Measurements from ENCODE around the gene TMEM184C. TPM values are rescaled to one million over a fixed set of nuclear protein-coding genes. Genes with fewer than 3 reads are reported as not detected.
A peak's percentile ranks its signal among the peaks of the same experiment; 100 is the strongest.

The TMEM184C gene
- polyA plus RNA-seq, 4 donors, result 4.6 to 29.0 (median 10.4) TPM

GRCh38 chr4:147678106-147678505, 60.9 kb downstream of the TMEM184C start:
- FAIRE-seq (no peak), DNase-seq (no peak)
- no peak overlapping the region for H3K4me3 ChIP-seq (ENCODE audit: low read depth in 1 of 3, low read length in 3 of 3)
- no peaks in the 10 kb centered on the region for H3K27me3 ChIP-seq (ENCODE audit: control insufficient read depth in 3 of 3, insufficient read depth in 3 of 3, low read length in 3 of 3)
- 76 to 83% (median 80%) methylated on average over 5 of the region's 5 CpGs for WGBS, 3 donors
- H3K27ac ChIP-seq (ENCODE audit: low read depth in 1 of 3, low read length in 2 of 3), result no peak overlapping the region
- H3K4me1 ChIP-seq (ENCODE audit: control insufficient read depth in 3 of 3, insufficient read depth in 2 of 3, low read depth in 1 of 3, low read length in 2 of 3), result peaks cover 0 to 4% (median 0%) of the 10 kb centered on the region in 3 donors
- no peaks in the 10 kb centered on the region for H3K9me3 ChIP-seq (ENCODE audit: control insufficient read depth in 2 of 2, insufficient read depth in 1 of 2, low read depth in 1 of 2, low read length in 1 of 2)
- H3K36me3 ChIP-seq (ENCODE audit: control insufficient read depth in 3 of 3, insufficient read depth in 2 of 3, low read depth in 1 of 3, low read length in 3 of 3), result peaks cover 0 to 17% (median 2%) of the 10 kb centered on the region in 3 donors

- Histone ChIP-seq H3K27me3 (ENCODE audit: control insufficient read depth in 3 of 3, insufficient read depth in 3 of 3, low read length in 3 of 3) (no peaks in the 10 kb centered on the region), H3K4me1 (ENCODE audit: control insufficient read depth in 3 of 3, insufficient read depth in 2 of 3, low read depth in 1 of 3, low read length in 2 of 3) (peaks cover 0 to 4% (median 0%) of the 10 kb centered on the region in 3 donors), H3K27ac (ENCODE audit: low read depth in 1 of 3, low read length in 2 of 3) (no peak overlapping the region), H3K9me3 (ENCODE audit: control insufficient read depth in 2 of 2, insufficient read depth in 1 of 2, low read depth in 1 of 2, low read length in 1 of 2) (no peaks in the 10 kb centered on the region), H3K36me3 (ENCODE audit: control insufficient read depth in 3 of 3, insufficient read depth in 2 of 3, low read depth in 1 of 3, low read length in 3 of 3) (peaks cover 0 to 17% (median 2%) of the 10 kb centered on the region in 3 donors), H3K4me3 (ENCODE audit: low read depth in 1 of 3, low read length in 3 of 3) (no peak overlapping the region)
- FAIRE-seq, result no peak
- peak in 1 of 2 donors; percentile 3 for DNase-seq
- 95 to 98% (median 96%) methylated on average over 12 of the region's 12 CpGs for WGBS, 3 donors
Measured at GRCh38 chr4:147678796-147679549, 61.8 kb downstream of the TMEM184C start.

- Histone ChIP-seq H3K4me1 (ENCODE audit: control insufficient read depth in 3 of 3, insufficient read depth in 2 of 3, low read depth in 1 of 3, low read length in 2 of 3) (peaks cover 0 to 11% (median 0%) of the 10 kb centered on the region in 3 donors), H3K9me3 (ENCODE audit: control insufficient read depth in 2 of 2, insufficient read depth in 1 of 2, low read depth in 1 of 2, low read length in 1 of 2) (no peaks in the 10 kb centered on the region), H3K27ac (ENCODE audit: low read depth in 1 of 3, low read length in 2 of 3) (peak overlapping the region in 1 of 3 donors; percentile 86), H3K27me3 (ENCODE audit: control insufficient read depth in 3 of 3, insufficient read depth in 3 of 3, low read length in 3 of 3) (no peaks in the 10 kb centered on the region), H3K4me3 (ENCODE audit: low read depth in 1 of 3, low read length in 3 of 3) (peak overlapping the region in 2 of 3 donors; percentile 11 to 79), H3K36me3 (ENCODE audit: control insufficient read depth in 3 of 3, insufficient read depth in 2 of 3, low read depth in 1 of 3, low read length in 3 of 3) (peaks cover 0 to 14% (median 2%) of the 10 kb centered on the region in 3 donors)
- WGBS, 3 donors, result 55 to 60% (median 58%) methylated on average over 3 of the region's 3 CpGs
- DNase-seq, result peak in 1 of 2 donors; percentile 13
- no peak for FAIRE-seq
Measured at GRCh38 chr4:147682755-147683154, 65.6 kb downstream of the TMEM184C start.

- Histone ChIP-seq H3K4me3 (ENCODE audit: low read depth in 1 of 3, low read length in 3 of 3) (peak overlapping the region; percentile 57 to 79 (median 71)), H3K27me3 (ENCODE audit: control insufficient read depth in 3 of 3, insufficient read depth in 3 of 3, low read length in 3 of 3) (no peaks in the 10 kb centered on the region), H3K27ac (ENCODE audit: low read depth in 1 of 3, low read length in 2 of 3) (peak overlapping the region in 2 of 3 donors; percentile 86 to 98), H3K4me1 (ENCODE audit: control insufficient read depth in 3 of 3, insufficient read depth in 2 of 3, low read depth in 1 of 3, low read length in 2 of 3) (peaks cover 0 to 11% (median 0%) of the 10 kb centered on the region in 3 donors), H3K9me3 (ENCODE audit: control insufficient read depth in 2 of 2, insufficient read depth in 1 of 2, low read depth in 1 of 2, low read length in 1 of 2) (no peaks in the 10 kb centered on the region), H3K36me3 (ENCODE audit: control insufficient read depth in 3 of 3, insufficient read depth in 2 of 3, low read depth in 1 of 3, low read length in 3 of 3) (peaks cover 0 to 14% (median 2%) of the 10 kb centered on the region in 3 donors)
- FAIRE-seq, result no peak
- peak; percentile 15 to 54 for DNase-seq
- WGBS, 3 donors, result 1 to 2% (median 2%) methylated on average over 10 of the region's 10 CpGs
Measured at GRCh38 chr4:147683188-147683591, 66.0 kb downstream of the TMEM184C start.

GRCh38 chr4:147683717-147684700, 66.8 kb downstream of the TMEM184C start, which contains the start of gene PRMT9:
TSS of gene PRMT9 (minus strand) at chr4:147684163. CDS start at chr4:147683987, 176 bp downstream.
- peak within 1 kb of the TSS; percentile 27 to 98 (median 86) for H3K27ac ChIP-seq (ENCODE audit: low read depth in 1 of 3, low read length in 2 of 3)
- FAIRE-seq (no peak), DNase-seq (peak; percentile 87 to 94)
- no peaks in the 10 kb centered on the region for H3K9me3 ChIP-seq (ENCODE audit: control insufficient read depth in 2 of 2, insufficient read depth in 1 of 2, low read depth in 1 of 2, low read length in 1 of 2)
- peaks cover 0 to 8% (median 0%) of the 10 kb centered on the region in 3 donors for H3K36me3 ChIP-seq (ENCODE audit: control insufficient read depth in 3 of 3, insufficient read depth in 2 of 3, low read depth in 1 of 3, low read length in 3 of 3)
- no peaks in the 10 kb centered on the region for H3K27me3 ChIP-seq (ENCODE audit: control insufficient read depth in 3 of 3, insufficient read depth in 3 of 3, low read length in 3 of 3)
- H3K4me3 ChIP-seq (ENCODE audit: low read depth in 1 of 3, low read length in 3 of 3), result peak within 1 kb of the TSS; percentile 57 to 79 (median 71)
- WGBS, 3 donors, result 0% methylated on average over 68 to 69 of the region's 69 CpGs
- peaks cover 0 to 11% (median 0%) of the 10 kb centered on the region in 3 donors for H3K4me1 ChIP-seq (ENCODE audit: control insufficient read depth in 3 of 3, insufficient read depth in 2 of 3, low read depth in 1 of 3, low read length in 2 of 3)

- DNase-seq (no peak), FAIRE-seq (no peak)
- H3K4me1 ChIP-seq (ENCODE audit: control insufficient read depth in 3 of 3, insufficient read depth in 2 of 3, low read depth in 1 of 3, low read length in 2 of 3), result peaks cover 0 to 11% (median 0%) of the 10 kb centered on the region in 3 donors
- no peaks in the 10 kb centered on the region for H3K27me3 ChIP-seq (ENCODE audit: control insufficient read depth in 3 of 3, insufficient read depth in 3 of 3, low read length in 3 of 3)
- H3K9me3 ChIP-seq (ENCODE audit: control insufficient read depth in 2 of 2, insufficient read depth in 1 of 2, low read depth in 1 of 2, low read length in 1 of 2), result no peaks in the 10 kb centered on the region
- no peak overlapping the region for H3K27ac ChIP-seq (ENCODE audit: low read depth in 1 of 3, low read length in 2 of 3)
- no peaks in the 10 kb centered on the region for H3K36me3 ChIP-seq (ENCODE audit: control insufficient read depth in 3 of 3, insufficient read depth in 2 of 3, low read depth in 1 of 3, low read length in 3 of 3)
- 43 to 63% (median 60%) methylated on average over 4 of the region's 4 CpGs for WGBS, 3 donors
- H3K4me3 ChIP-seq (ENCODE audit: low read depth in 1 of 3, low read length in 3 of 3), result no peak overlapping the region
Measured at GRCh38 chr4:147689067-147689466, 71.9 kb downstream of the TMEM184C start.

- Histone ChIP-seq H3K9me3 (ENCODE audit: control insufficient read depth in 2 of 2, insufficient read depth in 1 of 2, low read depth in 1 of 2, low read length in 1 of 2) (no peaks in the 10 kb centered on the region), H3K27me3 (ENCODE audit: control insufficient read depth in 3 of 3, insufficient read depth in 3 of 3, low read length in 3 of 3) (no peaks in the 10 kb centered on the region), H3K4me1 (ENCODE audit: control insufficient read depth in 3 of 3, insufficient read depth in 2 of 3, low read depth in 1 of 3, low read length in 2 of 3) (peaks cover 0 to 5% (median 0%) of the 10 kb centered on the region in 3 donors), H3K27ac (ENCODE audit: low read depth in 1 of 3, low read length in 2 of 3) (no peak overlapping the region), H3K36me3 (ENCODE audit: control insufficient read depth in 3 of 3, insufficient read depth in 2 of 3, low read depth in 1 of 3, low read length in 3 of 3) (no peaks in the 10 kb centered on the region), H3K4me3 (ENCODE audit: low read depth in 1 of 3, low read length in 3 of 3) (no peak overlapping the region)
- DNase-seq (no peak), FAIRE-seq (no peak)
- 80 to 89% (median 85%) methylated on average over 2 of the region's 2 CpGs for WGBS, 3 donors
Measured at GRCh38 chr4:147691820-147692219, 74.6 kb downstream of the TMEM184C start.

GRCh38 chr4:147693218-147693617, 76.0 kb downstream of the TMEM184C start:
- no peaks in the 10 kb centered on the region for H3K27me3 ChIP-seq (ENCODE audit: control insufficient read depth in 3 of 3, insufficient read depth in 3 of 3, low read length in 3 of 3)
- peak; percentile 11 to 40 for DNase-seq
- H3K27ac ChIP-seq (ENCODE audit: low read depth in 1 of 3, low read length in 2 of 3), result no peak overlapping the region
- WGBS, 3 donors, result 25 to 68% (median 27%) methylated on average over 3 of the region's 3 CpGs
- peaks cover 0 to 5% (median 0%) of the 10 kb centered on the region in 3 donors for H3K4me1 ChIP-seq (ENCODE audit: control insufficient read depth in 3 of 3, insufficient read depth in 2 of 3, low read depth in 1 of 3, low read length in 2 of 3)
- no peak for FAIRE-seq
- H3K9me3 ChIP-seq (ENCODE audit: control insufficient read depth in 2 of 2, insufficient read depth in 1 of 2, low read depth in 1 of 2, low read length in 1 of 2), result no peaks in the 10 kb centered on the region
- no peaks in the 10 kb centered on the region for H3K36me3 ChIP-seq (ENCODE audit: control insufficient read depth in 3 of 3, insufficient read depth in 2 of 3, low read depth in 1 of 3, low read length in 3 of 3)
- no peak overlapping the region for H3K4me3 ChIP-seq (ENCODE audit: low read depth in 1 of 3, low read length in 3 of 3)

Measured in small intestine (tissue), 7 donors.